ENCODE results near the gene OTOG. TPM values are rescaled to one million over a fixed set of nuclear protein-coding genes. Genes with fewer than 3 reads are reported as not detected.

The OTOG gene
- total and polyA plus RNA-seq, 9 donors = not detected

DNA sequence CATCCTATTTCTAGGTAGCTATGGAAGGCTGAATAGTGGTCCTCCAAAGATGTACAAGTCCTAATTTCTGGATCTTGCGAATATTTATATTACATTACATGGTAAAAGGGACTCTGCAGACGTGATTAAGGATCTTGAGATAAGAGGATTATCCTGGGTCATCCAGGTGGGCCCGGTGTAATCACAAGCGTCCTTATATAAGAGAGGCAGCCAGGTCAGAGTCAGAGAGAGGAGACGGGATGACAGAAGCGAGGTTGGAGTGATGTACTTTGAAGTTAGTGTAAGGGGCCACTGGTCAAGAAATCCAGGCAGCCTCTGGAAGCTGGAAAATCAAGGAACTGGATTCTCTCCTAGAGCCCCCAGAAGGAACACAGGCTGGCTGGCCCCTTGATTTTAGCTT, 102.2 kb downstream of the OTOG start:
- no peak for DNase-seq
- 48 to 56% (median 48%) methylated on average over 6 of the region's 6 CpGs for WGBS, 3 donors
- intact Hi-C loops (cut with DNase I) = no loop called here
- TF ChIP-seq, protein P1, sequence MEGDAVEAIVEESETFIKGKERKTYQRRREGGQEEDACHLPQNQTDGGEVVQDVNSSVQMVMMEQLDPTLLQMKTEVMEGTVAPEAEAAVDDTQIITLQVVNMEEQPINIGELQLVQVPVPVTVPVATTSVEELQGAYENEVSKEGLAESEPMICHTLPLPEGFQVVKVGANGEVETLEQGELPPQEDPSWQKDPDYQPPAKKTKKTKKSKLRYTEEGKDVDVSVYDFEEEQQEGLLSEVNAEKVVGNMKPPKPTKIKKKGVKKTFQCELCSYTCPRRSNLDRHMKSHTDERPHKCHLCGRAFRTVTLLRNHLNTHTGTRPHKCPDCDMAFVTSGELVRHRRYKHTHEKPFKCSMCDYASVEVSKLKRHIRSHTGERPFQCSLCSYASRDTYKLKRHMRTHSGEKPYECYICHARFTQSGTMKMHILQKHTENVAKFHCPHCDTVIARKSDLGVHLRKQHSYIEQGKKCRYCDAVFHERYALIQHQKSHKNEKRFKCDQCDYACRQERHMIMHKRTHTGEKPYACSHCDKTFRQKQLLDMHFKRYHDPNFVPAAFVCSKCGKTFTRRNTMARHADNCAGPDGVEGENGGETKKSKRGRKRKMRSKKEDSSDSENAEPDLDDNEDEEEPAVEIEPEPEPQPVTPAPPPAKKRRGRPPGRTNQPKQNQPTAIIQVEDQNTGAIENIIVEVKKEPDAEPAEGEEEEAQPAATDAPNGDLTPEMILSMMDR (IDR thresholded peaks at IDR 0.05) = no peak
- TF ChIP-seq EP300 (IDR thresholded peaks at IDR 0.05) (no peak), POLR2A (IDR thresholded peaks at IDR 0.05) (no peak)
- no peak overlapping the region for H3K27ac ChIP-seq
- no peak overlapping the region for H3K4me3 ChIP-seq
- H3K27me3 ChIP-seq = no peaks in the 10 kb centered on the region
- no peaks in the 10 kb centered on the region for H3K4me1 ChIP-seq (ENCODE audit: insufficient read depth)
- H3K9me3 ChIP-seq = no peaks in the 10 kb centered on the region
- H3K36me3 ChIP-seq = no peaks in the 10 kb centered on the region

DNA sequence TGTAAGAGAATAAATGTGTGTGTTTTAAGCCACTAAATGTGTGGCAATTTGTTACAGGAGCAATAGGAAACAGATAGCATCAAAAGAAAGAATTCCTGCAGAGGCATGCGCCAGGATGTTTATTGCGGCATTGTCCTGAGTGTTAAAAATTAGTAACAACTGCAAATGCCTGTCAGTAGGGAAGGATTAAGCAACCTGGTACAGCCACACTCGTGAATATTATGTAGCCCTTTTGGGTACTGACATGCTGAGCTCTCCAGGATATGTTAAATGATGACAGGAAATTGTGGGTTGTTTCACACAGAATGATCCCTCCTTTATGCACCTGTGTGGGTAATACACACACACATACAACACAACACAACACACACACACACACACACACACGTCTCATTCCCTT, 102.6 kb downstream of the OTOG start:
- TF ChIP-seq, protein P1 (IDR thresholded peaks at IDR 0.05) = no peak
- Histone ChIP-seq H3K27me3 (no peaks in the 10 kb centered on the region), H3K27ac (no peak overlapping the region), H3K4me3 (no peak overlapping the region), H3K4me1 (ENCODE audit: insufficient read depth) (no peaks in the 10 kb centered on the region), H3K9me3 (no peaks in the 10 kb centered on the region), H3K36me3 (no peaks in the 10 kb centered on the region)
- no peak for DNase-seq
- WGBS, 3 donors = 44 to 51% (median 46%) methylated on average over 4 of the region's 4 CpGs
- intact Hi-C loops (cut with DNase I) = no loop called here

DNA sequence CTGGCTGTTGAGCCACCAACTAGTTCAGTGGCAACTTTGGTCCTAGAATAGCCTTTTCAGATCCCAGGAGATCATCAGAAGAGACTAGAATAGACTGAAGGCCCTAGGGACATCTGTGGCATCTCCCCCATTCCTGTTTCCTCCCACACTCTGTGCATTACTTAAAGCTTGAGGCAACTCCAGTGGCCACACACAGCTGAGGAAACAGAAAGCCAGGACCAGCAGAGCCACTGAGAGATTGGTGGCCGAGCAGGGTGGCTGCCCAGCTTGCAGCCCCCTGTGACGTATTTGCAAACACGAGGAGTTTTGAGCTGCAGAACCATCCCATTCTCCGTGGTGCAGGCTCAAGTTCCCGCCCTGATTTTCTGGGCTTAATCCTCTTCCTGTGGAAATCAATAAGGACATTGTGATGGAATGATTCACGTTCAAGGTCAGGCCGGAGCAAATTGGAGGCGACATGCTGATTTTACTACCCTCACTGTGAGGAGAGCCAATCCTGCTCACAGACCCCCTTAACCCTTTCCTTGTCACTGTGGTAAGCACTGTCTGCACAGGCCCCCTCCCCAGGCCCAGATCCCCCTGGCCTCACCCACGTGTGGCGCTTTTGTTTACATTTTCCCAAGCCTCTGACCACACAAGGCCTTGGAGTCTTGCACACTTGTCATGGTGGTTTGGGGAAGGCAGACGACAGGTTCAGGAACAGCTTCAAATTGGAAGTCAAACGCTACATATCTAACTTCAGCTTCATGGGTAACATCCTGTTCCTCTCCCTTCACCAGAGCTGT, 103.3 kb downstream of the OTOG start:
- no peak for DNase-seq
- H3K27me3 ChIP-seq = no peaks in the 10 kb centered on the region
- H3K36me3 ChIP-seq = no peaks in the 10 kb centered on the region
- H3K4me1 ChIP-seq (ENCODE audit: insufficient read depth) = no peaks in the 10 kb centered on the region
- TF ChIP-seq, protein P1 (IDR thresholded peaks at IDR 0.05) = no peak
- no peak for TF ChIP-seq POLR2A (IDR thresholded peaks at IDR 0.05)
- TF ChIP-seq EP300 (IDR thresholded peaks at IDR 0.05) = no peak
- no peak overlapping the region for H3K27ac ChIP-seq
- 8 to 14% (median 9%) methylated on average over 12 of the region's 12 CpGs for WGBS, 3 donors
- no peak overlapping the region for H3K4me3 ChIP-seq
- intact Hi-C loops (cut with DNase I) = no loop called here
- no peaks in the 10 kb centered on the region for H3K9me3 ChIP-seq

DNA sequence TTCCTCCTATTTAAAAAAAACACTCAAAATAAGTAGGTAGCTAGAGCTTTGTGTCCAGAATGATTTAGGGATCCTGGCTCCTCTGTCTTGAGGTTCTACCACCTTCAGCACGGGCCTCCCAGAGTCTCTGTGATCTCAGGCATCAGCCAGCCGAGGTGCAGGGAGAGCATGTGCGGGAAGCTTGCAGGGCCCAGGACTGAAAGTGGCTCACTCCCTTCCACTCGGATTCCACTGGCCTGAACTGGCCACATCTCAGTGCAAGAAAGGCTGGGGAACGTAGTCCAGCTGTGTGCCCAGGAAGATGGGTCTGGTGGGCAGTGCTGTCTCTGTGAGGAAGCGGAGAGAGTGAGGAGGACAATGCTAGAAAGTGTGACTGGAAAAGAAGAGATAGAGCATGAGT, 104.0 kb downstream of the OTOG start:
- H3K9me3 ChIP-seq = no peaks in the 10 kb centered on the region
- DNase-seq = no peak
- 46 to 53% (median 53%) methylated on average over 6 of the region's 6 CpGs for WGBS, 3 donors
- H3K36me3 ChIP-seq = no peaks in the 10 kb centered on the region
- TF ChIP-seq EP300 (IDR thresholded peaks at IDR 0.05) (no peak), POLR2A (IDR thresholded peaks at IDR 0.05) (no peak)
- TF ChIP-seq, protein P1 (IDR thresholded peaks at IDR 0.05) = no peak
- H3K4me1 ChIP-seq (ENCODE audit: insufficient read depth) = no peaks in the 10 kb centered on the region
- H3K27me3 ChIP-seq = no peaks in the 10 kb centered on the region
- intact Hi-C loops (cut with DNase I) = no loop called here
- H3K27ac ChIP-seq = no peak overlapping the region
- no peak overlapping the region for H3K4me3 ChIP-seq

Data from ovary (tissue), 9 donors.